Ishikawa (cell line): ENCODE measurements around the gene CEP350.

ENCODE experiments used
- CEBPB ChIP-seq: IDR thresholded peaks from 2 replicates; pipeline ENCODE4 v1.6.1; 2012
- CREB1 ChIP-seq: IDR thresholded peaks from 2 replicates; pipeline ENCODE4 v1.6.1; 2012; ENCODE audit warnings: low read depth
- EGR1 ChIP-seq: IDR thresholded peaks from 2 replicates; pipeline ENCODE4 v1.6.1; 2012
- EP300 ChIP-seq: IDR thresholded peaks from 2 replicates; pipeline ENCODE4 v1.6.1; 2012; ENCODE audit warnings: borderline replicate concordance
- FOXM1 ChIP-seq: IDR thresholded peaks from 2 replicates; pipeline ENCODE4 v1.6.1; 2012; ENCODE audit warnings: low read depth, borderline replicate concordance
- MAX ChIP-seq: IDR thresholded peaks from 2 replicates; pipeline ENCODE4 v1.6.1; 2012
- NFIC ChIP-seq: IDR thresholded peaks from 2 replicates; pipeline ENCODE4 v1.6.1; 2012
- RAD21 ChIP-seq: IDR thresholded peaks from 2 replicates; pipeline ENCODE4 v1.6.1; 2012; ENCODE audit warnings: low read depth
- REST ChIP-seq: IDR thresholded peaks from 2 replicates; pipeline ENCODE4 v1.6.1; 2012; ENCODE audit warnings: low read depth, mild to moderate bottlenecking
- TAF1 ChIP-seq: IDR thresholded peaks from 2 replicates; pipeline ENCODE4 v1.6.1; 2012; ENCODE audit warnings: low read depth, mild to moderate bottlenecking
- TCF12 ChIP-seq: IDR thresholded peaks from 2 replicates; pipeline ENCODE4 v1.6.1; 2012; ENCODE audit warnings: low read depth
- TEAD4 ChIP-seq: IDR thresholded peaks from 2 replicates; pipeline ENCODE4 v1.6.1; 2012
- USF1 ChIP-seq: IDR thresholded peaks from 2 replicates; pipeline ENCODE4 v1.6.1; 2012
- YY1 ChIP-seq: IDR thresholded peaks from 2 replicates; pipeline ENCODE4 v1.6.1; 2012; ENCODE audit warnings: low read depth
- ZBTB7A ChIP-seq: IDR thresholded peaks from 2 replicates; pipeline ENCODE4 v1.6.1; 2012; ENCODE audit warnings: low read depth

The CEP350 gene

GRCh38 chr1:179951383-179952144 lies 3.0 kb upstream of the CEP350 start:
- TF ChIP-seq NFIC: no peak
- no peak for TF ChIP-seq EP300
- TF ChIP-seq MAX: no peak
- no peak for TF ChIP-seq USF1
- no peak for TF ChIP-seq TEAD4
- no peak for TF ChIP-seq CEBPB
- TF ChIP-seq YY1: no peak
- TF ChIP-seq REST: no peak
- TF ChIP-seq RAD21: no peak
- TF ChIP-seq TCF12: no peak
- TF ChIP-seq FOXM1: no peak
- no peak for TF ChIP-seq TAF1
- TF ChIP-seq ZBTB7A: no peak
- no peak for TF ChIP-seq CREB1

DNA sequence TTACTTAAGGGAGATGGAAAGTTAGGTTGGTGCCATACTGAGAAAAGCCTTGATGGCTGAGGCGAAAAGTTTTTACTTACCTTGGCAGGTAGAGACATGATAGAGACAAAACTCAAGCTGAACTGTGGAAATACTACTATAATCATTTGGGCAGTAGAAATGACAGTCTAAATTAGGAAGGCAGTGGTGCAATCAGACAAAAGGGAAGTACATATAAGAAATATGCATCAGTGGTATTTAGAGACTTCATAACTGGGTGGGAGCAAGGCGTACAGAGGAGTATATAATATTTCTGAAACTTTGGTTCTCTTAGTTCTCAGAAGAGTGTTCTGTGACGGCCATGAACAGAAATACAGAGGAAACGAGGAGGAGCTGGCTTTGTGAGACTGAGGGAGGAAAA lies 2.4 kb upstream of the CEP350 start:
- TF ChIP-seq ZBTB7A (no peak), TEAD4 (no peak), TCF12 (no peak), EP300 (no peak), YY1 (no peak), CREB1 (no peak), EGR1 (no peak), RAD21 (no peak), MAX (no peak), REST (no peak), FOXM1 (no peak), TAF1 (no peak), CEBPB (no peak), NFIC (no peak), USF1 (no peak)

- TF ChIP-seq FOXM1 (no peak), TEAD4 (no peak), EGR1 (no peak), MAX (no peak), CREB1 (no peak), YY1 (no peak), NFIC (no peak), ZBTB7A (no peak), TCF12 (no peak), TAF1 (no peak)
These were observed 577 bp upstream of the CEP350 start for GRCh38 chr1:179953974-179954492.

- TF ChIP-seq EP300 (no peak), FOXM1 (no peak), NFIC (no peak), EGR1 (no peak), CEBPB (no peak), CREB1 (no peak), RAD21 (no peak), USF1 (no peak), TCF12 (no peak), YY1 (no peak), REST (no peak), TAF1 (no peak), TEAD4 (no peak), MAX (no peak), ZBTB7A (no peak)
These were observed 674 bp downstream of the CEP350 start for GRCh38 chr1:179955287-179955680.
